SU-DHL-6 (cell line): ENCODE measurements around the gene TBRG1.

Experiments
- CTCF ChIP-seq: fragments of 200-600 bp; sonication (generic); IDR thresholded peaks from one replicate; pipeline ENCODE4 v1.5.1; 2017; ENCODE audit warnings: antibody characterized with exemption, mild to moderate bottlenecking, low read length, moderate library complexity; ENCODE audit not compliant: insufficient read depth, poor library complexity, severe bottlenecking
- EZH2phosphoT487 ChIP-seq: fragments of 200-600 bp; sonication (generic), shearing (Covaris generic); conservative IDR thresholded peaks from 2 replicates; pipeline ENCODE4 v1.6.1; 2018; ENCODE audit warnings: mild to moderate bottlenecking, antibody characterized with exemption, low read length, moderate library complexity, mixed read lengths

- TF ChIP-seq CTCF (no peak), EZH2phosphoT487 (no peak)
Observed at GRCh38 chr11:124577716-124578427, 44.8 kb upstream of the TBRG1 start.
